ENCODE results near the gene APOA1.

Gene APOA1

GRCh38 chr11:116788975-116789374 is 48.4 kb downstream of the APOA1 start:
- no peak for DNase-seq (ENCODE audit: low read depth in 2 of 2)

DNA sequence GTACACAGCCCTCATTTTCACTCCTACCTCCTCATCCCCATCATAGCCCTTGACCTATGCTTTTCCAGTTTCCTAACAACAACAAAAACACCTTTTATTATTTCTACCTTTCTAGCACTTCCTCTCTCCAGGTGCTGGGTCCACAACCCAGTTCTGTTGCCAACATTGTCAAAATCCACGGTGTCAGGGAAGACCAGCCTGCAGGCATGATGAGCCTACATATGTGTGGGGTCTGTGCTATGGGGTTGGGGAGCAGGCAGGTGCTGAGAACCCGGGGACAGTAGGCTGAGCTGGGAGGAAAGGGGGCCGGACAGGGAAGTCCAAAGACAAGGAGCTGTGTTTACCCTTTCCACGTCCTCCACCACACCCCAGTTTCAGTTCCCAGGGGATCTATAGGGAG is 48.9 kb downstream of the APOA1 start:
- no peak for DNase-seq (ENCODE audit: low read depth in 2 of 2)

GRCh38 chr11:116787786-116788486 is 49.5 kb downstream of the APOA1 start, which contains the start of gene ZPR1:
Gene ZPR1, minus strand, starts transcription at chr11:116788023. Its CDS starts 33 bp downstream, at chr11:116787990.
- DNase-seq (ENCODE audit: low read depth in 2 of 2) = peak; percentile 71 to 80

DNA sequence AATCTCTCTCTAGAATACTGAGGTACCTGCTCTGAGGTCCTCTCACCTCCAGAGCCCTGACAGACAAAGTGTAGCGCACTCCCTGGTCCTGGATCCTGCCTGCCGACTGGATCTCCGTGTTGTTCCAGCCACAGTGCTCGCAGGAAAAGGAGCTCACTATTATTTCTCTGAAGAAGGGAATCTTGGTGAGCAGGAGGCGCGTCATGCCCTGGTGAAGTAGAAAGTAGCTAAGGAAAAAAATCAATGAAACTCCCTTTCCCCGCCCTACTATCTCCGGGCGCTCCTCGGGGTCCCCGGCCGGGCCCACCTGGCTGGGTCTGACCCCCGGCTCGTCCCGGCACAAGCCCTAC is 50.0 kb downstream of the APOA1 start:
- DNase-seq (ENCODE audit: low read depth in 2 of 2) = no peak

GRCh38 chr11:116786966-116787365 is 50.5 kb downstream of the APOA1 start:
- DNase-seq (ENCODE audit: low read depth in 2 of 2) = no peak

- no peak for DNase-seq (ENCODE audit: low read depth in 2 of 2)
Measured at GRCh38 chr11:116786326-116786725, 51.1 kb downstream of the APOA1 start.
